ENCODE data around the gene CTXND1. TPM values are rescaled to one million over a fixed set of nuclear protein-coding genes. Genes with fewer than 3 reads are reported as not detected.

CTXND1 gene
- total and polyA plus RNA-seq, 2 of the 8 experiments (the other 6 are each of a cell fraction or from before 2014, with no cell fraction given) = 0.03 TPM; not detected in 1

- H3K27me3 ChIP-seq (replicated peaks in 1 of 4; ENCODE audit: control insufficient read depth in 3 of 4, extremely low read depth in 1 of 4, insufficient read depth in 3 of 4, low read length in 3 of 4) = peaks cover 0 to 5% (median 0%) of the 10 kb centered on the region in 4 experiments; a peak in 1 of 7 replicates
- no peak overlapping the region for H3K27ac ChIP-seq (ENCODE audit: low read depth, low read length)
- H2AK5ac ChIP-seq (ENCODE audit: low read depth, low read length) = no peak overlapping the region
- H3K14ac ChIP-seq (ENCODE audit: insufficient read length) = no peak overlapping the region
- H2BK5ac ChIP-seq (ENCODE audit: low read depth, low read length) = no peak overlapping the region; the same call in 1 of the 2 replicates
- H3K4ac ChIP-seq (replicated peaks; ENCODE audit: insufficient read length, low read depth, low read length) = no peak overlapping the region
- no peak overlapping the region for H2BK20ac ChIP-seq (ENCODE audit: low read length)
- 85% methylated on average over 7 of the region's 7 CpGs; no CpG with 5 or more reads in 1 of the 2 experiments for WGBS, 2 experiments (ENCODE audit: extremely low coverage in 1 of 2, insufficient coverage in 1 of 2, insufficient read length in 1 of 2, insufficient replicate concordance in 2 of 2, low coverage in 1 of 2, low lambda C conversion rate in 2 of 2, missing lambda C conversion rate in 1 of 2)
- H2BK120ac ChIP-seq (replicated peaks; ENCODE audit: low read depth, low read length) = no peak overlapping the region
- no peak overlapping the region for H3K4me3 ChIP-seq (ENCODE audit: extremely low read depth in 1 of 4, insufficient read depth in 2 of 4, low read depth in 3 of 4, low read length in 4 of 4)
- no peak overlapping the region for H2BK15ac ChIP-seq (ENCODE audit: low read length)
- H3K79me2 ChIP-seq (ENCODE audit: control insufficient read depth in 1 of 2, insufficient read depth in 2 of 2, low read length in 2 of 2) = no peaks in the 10 kb centered on the region
- no peaks in the 10 kb centered on the region for H3K23me2 ChIP-seq (ENCODE audit: low read depth, low read length)
- no peaks in the 10 kb centered on the region for H3K9me3 ChIP-seq (ENCODE audit: insufficient read depth in 2 of 2, low read depth in 1 of 2, low read length in 1 of 2)
- no peak for TF ChIP-seq BCL11A (IDR thresholded peaks at IDR 0.05; ENCODE audit: low read depth in 2 of 2, low read length in 2 of 2)
- no peak for TF ChIP-seq CBX8 (IDR thresholded peaks at IDR 0.05; ENCODE audit: borderline replicate concordance, low read depth, low read length)
- no peak for TF ChIP-seq KDM5A (IDR thresholded peaks at IDR 0.05; ENCODE audit: low read length)
- H4K91ac ChIP-seq (replicated peaks; ENCODE audit: insufficient read length, low read length) = no peak overlapping the region
- no peak overlapping the region for H3K18ac ChIP-seq (ENCODE audit: extremely low read depth, low read length)
- H2AFZ ChIP-seq (ENCODE audit: low read length) = no peak overlapping the region
- CTCF ChIA-PET (ENCODE audit: partially characterized antibody) = no interaction called here
- POLR2A ChIA-PET (ENCODE audit: partially characterized antibody) = no interaction called here
- FAIRE-seq (no peak), DNase-seq (ENCODE audit: low read depth in 1 of 2, low spot score in 2 of 2) (no peak)
- H4K20me1 ChIP-seq (replicated peaks in 1 of 2; ENCODE audit: control insufficient read depth in 1 of 2, insufficient read depth in 2 of 2, low read length in 2 of 2) = no peaks in the 10 kb centered on the region
- H3K4me2 ChIP-seq (ENCODE audit: insufficient read depth in 1 of 2, low read depth in 2 of 2, low read length in 2 of 2) = no peak overlapping the region
- H4K5ac ChIP-seq (ENCODE audit: insufficient read length, low read depth, low read length) = no peak overlapping the region
- no peak overlapping the region for H3K9ac ChIP-seq (replicated peaks in 1 of 4; ENCODE audit: extremely low read depth in 1 of 4, low read depth in 3 of 4, low read length in 3 of 4)
- H3K36me3 ChIP-seq (ENCODE audit: control insufficient read depth in 2 of 4, insufficient read depth in 4 of 4, low read length in 3 of 4) = no peaks in the 10 kb centered on the region
- H3K56ac ChIP-seq (replicated peaks; ENCODE audit: insufficient read length, low read depth, low read length) = no peak overlapping the region
- H3K79me1 ChIP-seq (ENCODE audit: low read depth, low read length) = no peaks in the 10 kb centered on the region
- H3K23ac ChIP-seq (ENCODE audit: insufficient read length) = no peak overlapping the region
- H3K4me1 ChIP-seq (replicated peaks in 1 of 4; ENCODE audit: control insufficient read depth in 3 of 4, insufficient read depth in 4 of 4, low read length in 3 of 4) = no peaks in the 10 kb centered on the region
- H4K8ac ChIP-seq (ENCODE audit: extremely low read depth, insufficient read depth, low read length) = no peak overlapping the region
- H2BK12ac ChIP-seq (ENCODE audit: low read depth, low read length) = no peak overlapping the region
Observed at GRCh38 chr15:80268101-80268500, 16.1 kb upstream of the CTXND1 start.

All from H1 (cell line).